H7 (cell line): ENCODE data around the gene ETF1. TPM values are rescaled to one million over a fixed set of nuclear protein-coding genes. Genes with fewer than 3 reads are reported as not detected.
"Not testable (repeated sequence)": the region's sequence is repeated elsewhere in the genome, so short reads cannot be mapped to it uniquely, and the experiment has no call there.

Source experiments
- DNase-seq: peaks from one replicate; pipeline ENCODE4 v3.0.0; 2012
- H3K27me3 ChIP-seq: 2 replicates; pipeline ENCODE4 v1.6.0; 2011; ENCODE audit warnings: mild to moderate bottlenecking, low read length; ENCODE audit not compliant: control insufficient read depth, insufficient read depth
- H3K36me3 ChIP-seq: replicated peaks from 2 replicates; pipeline ENCODE4 v1.5.1; 2011; ENCODE audit warnings: low read length; ENCODE audit not compliant: control insufficient read depth, insufficient read depth
- H3K4me3 ChIP-seq: 2 replicates; pipeline ENCODE4 v1.5.1; 2011; ENCODE audit warnings: low read depth, mild to moderate bottlenecking, control low read depth, low read length, moderate library complexity; ENCODE audit not compliant: insufficient read depth
- total RNA-seq: library from RNA; depleted of rRNA; stranded (reverse); fragments of >200 nt; shearing (Covaris generic); gene quantifications from 2 replicates; pipeline ENCODE4 v1.2.3, GENCODE V29; 2014

Gene ETF1
- total RNA-seq, 1 experiment from 2014 or later, result 113 TPM

DNA sequence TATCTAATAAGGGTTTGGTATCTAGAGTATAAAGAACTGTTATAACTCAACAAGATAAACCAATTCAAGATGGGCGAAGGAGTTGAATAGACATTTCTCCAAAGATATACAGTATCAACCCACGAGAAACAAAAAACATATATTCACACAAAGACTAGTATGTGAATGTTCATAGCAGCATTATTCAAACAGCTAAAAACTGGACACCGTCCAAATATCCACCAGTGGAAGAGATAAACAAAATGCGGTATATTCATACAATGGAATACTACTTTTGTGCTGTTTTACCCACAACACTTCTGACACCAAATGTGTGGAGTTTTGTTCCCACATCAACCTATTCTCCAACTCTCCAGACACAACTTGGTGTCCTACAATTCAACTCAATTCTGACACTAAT, 44.7 kb downstream of the ETF1 start:
- no peaks in the 10 kb centered on the region for H3K36me3 ChIP-seq
- no peaks in the 10 kb centered on the region for H3K27me3 ChIP-seq
- no peak for DNase-seq
- no peak overlapping the region for H3K4me3 ChIP-seq

- DNase-seq, result no peak
- Histone ChIP-seq H3K27me3 (peaks cover 24% of the 10 kb centered on the region), H3K36me3 (no peaks in the 10 kb centered on the region), H3K4me3 (no peak overlapping the region)
Observed at GRCh38 chr5:138495351-138495750, 47.7 kb downstream of the ETF1 start.

DNA sequence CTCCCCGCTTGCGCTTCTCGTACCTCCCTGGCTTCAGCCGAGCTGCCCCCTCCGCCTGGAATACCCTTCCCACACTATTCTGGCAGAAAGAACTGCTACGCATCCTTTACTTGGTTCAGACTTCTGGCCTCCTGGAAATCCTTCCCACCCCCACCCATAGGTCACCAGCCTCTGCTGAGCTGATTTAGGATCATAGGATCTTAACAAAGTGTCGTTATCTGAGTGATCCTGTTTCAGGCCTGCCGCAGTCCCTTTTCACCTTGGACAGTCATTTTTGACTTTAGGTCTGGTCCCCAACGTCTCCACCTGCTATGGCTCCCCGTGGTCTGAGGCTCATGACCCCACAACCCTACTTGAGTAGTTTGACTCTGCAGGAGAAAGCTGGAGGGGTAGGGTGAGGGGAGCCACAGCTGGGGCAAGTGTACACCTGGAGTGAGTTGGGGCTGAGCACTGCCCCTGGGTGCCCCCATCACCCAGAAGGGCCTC, 50.4 kb downstream of the ETF1 start:
- H3K27me3 ChIP-seq, result peaks cover 33% of the 10 kb centered on the region
- DNase-seq, result no peak
- no peaks in the 10 kb centered on the region for H3K36me3 ChIP-seq
- H3K4me3 ChIP-seq, result peak overlapping the region; percentile 64

- peak; percentile 95 for DNase-seq
- peaks cover 33% of the 10 kb centered on the region for H3K27me3 ChIP-seq
- H3K4me3 ChIP-seq, result peak overlapping the region; percentile 64
- no peaks in the 10 kb centered on the region for H3K36me3 ChIP-seq
Observed at GRCh38 chr5:138491669-138492559, 51.1 kb downstream of the ETF1 start.

DNA sequence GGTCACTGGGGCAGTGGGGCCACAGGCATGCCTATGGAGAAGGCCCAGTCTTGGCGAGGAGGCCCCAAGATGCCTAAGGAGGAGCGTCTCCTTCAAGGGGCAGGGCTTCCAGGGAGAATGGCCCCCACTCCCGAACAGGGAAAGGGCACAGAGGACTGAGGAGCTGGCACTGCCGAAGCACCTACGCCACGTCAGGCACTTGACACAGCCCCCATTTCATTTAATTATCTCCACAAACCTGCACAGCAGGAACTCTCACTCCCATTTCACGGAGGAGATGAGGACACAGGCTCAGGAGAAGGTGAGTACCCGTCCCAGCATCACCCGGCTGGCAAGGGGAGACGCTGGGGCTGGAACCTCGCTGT, 51.8 kb downstream of the ETF1 start:
- Histone ChIP-seq H3K36me3 (no peaks in the 10 kb centered on the region), H3K4me3 (peak overlapping the region; percentile 63), H3K27me3 (peaks cover 33% of the 10 kb centered on the region)
- no peak for DNase-seq

DNA sequence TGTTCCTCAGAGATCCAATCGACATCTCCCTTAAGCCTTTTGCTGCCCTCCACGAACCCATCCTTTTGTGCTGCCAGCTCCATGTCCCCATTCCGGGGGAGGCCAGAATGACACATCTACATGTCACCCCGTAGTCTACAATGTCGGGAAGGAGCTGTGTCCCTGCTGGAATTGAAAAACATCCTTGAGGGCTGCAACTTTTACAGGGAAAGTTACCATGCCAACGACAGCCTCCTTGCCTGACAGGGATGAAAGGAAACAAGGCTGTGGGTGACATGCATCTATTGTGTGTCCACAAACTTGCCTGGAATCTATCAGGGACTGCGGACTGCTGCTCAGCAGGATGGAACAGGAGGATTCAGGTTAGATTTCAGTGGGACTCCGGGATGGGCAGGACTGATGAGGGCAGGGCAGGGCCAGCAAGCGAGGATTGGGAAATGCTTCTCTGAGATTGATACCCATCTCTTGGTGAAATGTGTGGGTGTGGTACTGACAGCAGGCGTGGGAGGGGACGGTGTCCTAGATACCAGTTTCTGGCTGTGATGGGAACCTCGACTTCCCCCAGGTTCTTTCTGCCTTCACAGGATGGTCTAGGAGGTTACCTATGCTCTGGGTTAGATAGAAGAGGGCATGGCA, 52.3 kb downstream of the ETF1 start:
- Histone ChIP-seq H3K27me3 (peaks cover 33% of the 10 kb centered on the region), H3K4me3 (no peak overlapping the region), H3K36me3 (no peaks in the 10 kb centered on the region)
- no peak for DNase-seq

DNA sequence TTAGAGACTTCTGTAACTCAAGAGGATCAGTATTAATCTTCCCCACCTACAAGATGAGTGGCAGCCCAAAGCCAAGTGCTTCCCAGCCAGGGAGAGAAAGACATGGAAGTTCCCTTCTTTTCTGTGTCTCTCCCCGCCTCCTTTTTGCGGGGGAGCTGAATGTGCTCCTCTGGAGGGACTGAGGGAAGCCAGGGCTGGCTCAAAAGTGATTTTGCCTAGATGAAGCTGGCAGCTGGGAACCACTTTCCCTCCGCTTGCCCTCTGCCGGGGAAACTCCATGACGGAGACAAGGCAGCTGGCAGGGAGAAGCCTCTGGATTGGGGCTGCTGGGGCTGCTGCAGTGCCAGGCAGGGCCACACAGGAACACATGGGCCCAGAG, 53.4 kb downstream of the ETF1 start:
- H3K36me3 ChIP-seq, result no peaks in the 10 kb centered on the region
- H3K27me3 ChIP-seq, result peaks cover 33% of the 10 kb centered on the region
- no peak for DNase-seq
- H3K4me3 ChIP-seq, result no peak overlapping the region

- DNase-seq, result no peak
- peaks cover 33% of the 10 kb centered on the region for H3K27me3 ChIP-seq
- H3K36me3 ChIP-seq, result no peaks in the 10 kb centered on the region
- H3K4me3 ChIP-seq, result no peak overlapping the region
Observed at GRCh38 chr5:138488481-138488945, 54.5 kb downstream of the ETF1 start.

GRCh38 chr5:138482638-138483037, 60.4 kb downstream of the ETF1 start:
- H3K36me3 ChIP-seq, result no peaks in the 10 kb centered on the region
- no peak overlapping the region for H3K4me3 ChIP-seq
- no peaks in the 10 kb centered on the region for H3K27me3 ChIP-seq
- DNase-seq, result no peak

GRCh38 chr5:138476918-138477317, 66.1 kb downstream of the ETF1 start:
- no peaks in the 10 kb centered on the region for H3K36me3 ChIP-seq
- no peaks in the 10 kb centered on the region for H3K27me3 ChIP-seq
- H3K4me3 ChIP-seq, result no peak overlapping the region
- no peak for DNase-seq

GRCh38 chr5:138473151-138473550, 69.9 kb downstream of the ETF1 start:
- not testable (repeated sequence) for H3K27me3 ChIP-seq, H3K36me3 ChIP-seq, DNase-seq, H3K4me3 ChIP-seq

- no peaks in the 10 kb centered on the region; the same call in 1 of the 2 replicates for H3K36me3 ChIP-seq
- no peak overlapping the region for H3K4me3 ChIP-seq
- DNase-seq, result peak; percentile 67
- peaks cover 5% of the 10 kb centered on the region for H3K27me3 ChIP-seq
Observed at GRCh38 chr5:138472353-138472752, 70.7 kb downstream of the ETF1 start.

GRCh38 chr5:138471052-138471361, 72.0 kb downstream of the ETF1 start:
- Histone ChIP-seq H3K4me3 (no peak overlapping the region), H3K36me3 (no peaks in the 10 kb centered on the region; the same call in 1 of the 2 replicates), H3K27me3 (peaks cover 18% of the 10 kb centered on the region)
- DNase-seq, result no peak

GRCh38 chr5:138470322-138471051, 72.5 kb downstream of the ETF1 start:
- no peak for DNase-seq
- no peak overlapping the region for H3K4me3 ChIP-seq
- H3K36me3 ChIP-seq, result no peaks in the 10 kb centered on the region; the same call in 1 of the 2 replicates
- peaks cover 24% of the 10 kb centered on the region for H3K27me3 ChIP-seq
